Bronchial epithelial cell (primary cell): ENCODE measurements around the gene KCP. TPM values are rescaled to one million over a fixed set of nuclear protein-coding genes. Genes with fewer than 3 reads are reported as not detected.

Experiments used
- DNase-seq: peaks from one replicate; pipeline ENCODE4 v3.0.0-alpha.2; 2010; ENCODE audit warnings: low read depth
- FAIRE-seq: peaks from 2 replicates; lab custom pipeline; 2011; peaks lifted over from hg19 to GRCh38; lab: Jason Lieb, UNC
- H3K27me3 ChIP-seq: 2 replicates; pipeline ENCODE4 v1.5.1; 2011; ENCODE audit warnings: low read length; ENCODE audit not compliant: control insufficient read depth, insufficient read depth
- H3K36me3 ChIP-seq: 2 replicates; pipeline ENCODE4 v1.5.1; 2011; ENCODE audit warnings: low read length; ENCODE audit not compliant: control insufficient read depth, insufficient read depth
- H3K4me3 ChIP-seq: 2 replicates; pipeline ENCODE4 v1.5.1; 2011; ENCODE audit warnings: mild to moderate bottlenecking, low read depth, low read length, control low read depth
- CTCF ChIP-seq: IDR thresholded peaks from 2 replicates; pipeline ENCODE4 v1.5.1; 2011; ENCODE audit warnings: mild to moderate bottlenecking, moderate library complexity, low read length, control low read depth, inconsistent platforms; ENCODE audit not compliant: insufficient read depth, severe bottlenecking
- total RNA-seq: library from RNA; depleted of rRNA; stranded (reverse); fragments of >200 nt; gene quantifications from 2 replicates; pipeline ENCODE4 v1.2.1, GENCODE V29; 2014

KCP gene
- total RNA-seq, 1 donor from 2014 or later: 0.53 TPM

DNA sequence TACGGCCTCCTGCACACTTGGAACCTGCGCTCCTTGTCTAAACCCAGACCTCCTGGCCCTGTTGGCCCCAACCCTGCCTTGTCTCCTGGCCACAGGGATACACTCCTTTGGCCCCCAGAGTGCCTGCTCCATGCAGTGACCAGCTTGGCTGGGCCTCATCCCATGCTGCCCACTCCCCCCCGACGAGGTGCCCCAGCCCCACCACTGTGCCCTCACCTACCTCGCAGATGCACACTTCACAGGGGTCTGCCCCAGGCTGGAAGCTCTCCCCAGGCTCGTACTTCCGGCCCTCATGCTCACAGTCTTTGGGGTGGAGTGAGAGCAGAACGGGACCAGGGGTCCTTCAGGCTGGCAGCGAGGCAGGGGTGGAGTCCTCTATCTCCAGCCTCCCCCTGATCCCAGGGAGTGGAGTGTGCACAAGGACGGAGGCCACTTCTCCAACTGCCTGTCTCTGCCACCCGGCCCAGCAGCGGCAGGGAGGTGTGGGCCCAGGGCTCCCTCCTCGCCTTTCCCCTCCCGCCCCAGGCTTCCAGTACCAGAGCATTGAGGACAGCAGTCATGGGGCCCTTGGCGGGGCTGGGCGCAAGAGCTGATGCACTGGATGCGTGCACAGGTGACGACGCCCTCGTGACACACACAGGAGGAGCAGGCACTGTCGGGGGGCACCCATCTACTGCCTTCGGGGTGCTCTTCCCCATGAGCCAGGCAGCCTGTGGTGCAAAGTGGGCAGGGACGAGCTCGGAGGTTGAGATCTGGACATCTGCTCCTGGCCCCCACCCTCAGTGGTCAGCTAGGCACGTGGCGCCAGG, 25.7 kb downstream of the KCP start:
- Histone ChIP-seq H3K4me3 (no peak overlapping the region), H3K36me3 (no peaks in the 10 kb centered on the region), H3K27me3 (no peaks in the 10 kb centered on the region)
- DNase-seq: no peak
- TF ChIP-seq CTCF: no peak
- FAIRE-seq: no peak

- FAIRE-seq: no peak
- Histone ChIP-seq H3K4me3 (no peak overlapping the region), H3K36me3 (no peaks in the 10 kb centered on the region), H3K27me3 (no peaks in the 10 kb centered on the region)
- TF ChIP-seq CTCF: peak; percentile 86
- DNase-seq: peak; percentile 46
Observed at GRCh38 chr7:128883622-128884448, 26.7 kb downstream of the KCP start.

GRCh38 chr7:128882134-128882533, 28.4 kb downstream of the KCP start:
- no peak for TF ChIP-seq CTCF
- no peak for FAIRE-seq
- H3K27me3 ChIP-seq: no peaks in the 10 kb centered on the region
- no peak for DNase-seq
- no peak overlapping the region for H3K4me3 ChIP-seq
- no peaks in the 10 kb centered on the region for H3K36me3 ChIP-seq

DNA sequence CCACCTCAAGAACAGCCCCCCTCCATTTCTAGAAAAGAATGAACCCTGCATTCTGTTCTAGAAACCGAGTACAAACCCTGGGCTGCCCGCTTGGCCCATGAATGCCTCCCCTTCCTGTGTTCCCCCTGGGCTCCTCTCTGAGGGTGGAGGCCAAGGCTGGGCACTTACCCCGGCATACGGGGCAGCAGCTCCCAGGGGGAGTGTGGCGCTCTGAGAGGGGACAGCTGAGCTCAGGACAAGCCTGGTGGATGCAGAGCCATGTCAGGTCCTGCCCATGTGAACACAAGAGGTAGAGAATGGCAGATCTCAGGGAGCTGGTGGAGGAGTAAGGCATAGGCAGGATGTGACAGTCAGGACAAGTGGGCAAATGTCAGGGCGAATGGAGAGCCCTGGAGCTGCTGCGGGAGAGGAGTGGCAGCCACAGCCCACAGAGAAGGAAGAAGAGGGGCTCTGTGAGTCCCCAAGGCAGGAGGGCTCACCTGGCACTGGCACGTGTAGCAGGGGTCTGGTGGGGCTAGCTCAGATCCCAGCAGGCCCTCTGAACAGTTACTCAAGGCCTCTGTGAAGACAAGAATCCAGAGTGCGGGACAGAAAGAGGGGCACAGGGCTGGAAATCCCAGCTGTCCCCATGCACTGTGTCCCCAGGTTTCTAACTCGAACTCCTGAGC, 28.9 kb downstream of the KCP start:
- FAIRE-seq (no peak), DNase-seq (no peak)
- Histone ChIP-seq H3K27me3 (no peaks in the 10 kb centered on the region), H3K4me3 (no peak overlapping the region), H3K36me3 (no peaks in the 10 kb centered on the region)
- TF ChIP-seq CTCF: no peak

DNA sequence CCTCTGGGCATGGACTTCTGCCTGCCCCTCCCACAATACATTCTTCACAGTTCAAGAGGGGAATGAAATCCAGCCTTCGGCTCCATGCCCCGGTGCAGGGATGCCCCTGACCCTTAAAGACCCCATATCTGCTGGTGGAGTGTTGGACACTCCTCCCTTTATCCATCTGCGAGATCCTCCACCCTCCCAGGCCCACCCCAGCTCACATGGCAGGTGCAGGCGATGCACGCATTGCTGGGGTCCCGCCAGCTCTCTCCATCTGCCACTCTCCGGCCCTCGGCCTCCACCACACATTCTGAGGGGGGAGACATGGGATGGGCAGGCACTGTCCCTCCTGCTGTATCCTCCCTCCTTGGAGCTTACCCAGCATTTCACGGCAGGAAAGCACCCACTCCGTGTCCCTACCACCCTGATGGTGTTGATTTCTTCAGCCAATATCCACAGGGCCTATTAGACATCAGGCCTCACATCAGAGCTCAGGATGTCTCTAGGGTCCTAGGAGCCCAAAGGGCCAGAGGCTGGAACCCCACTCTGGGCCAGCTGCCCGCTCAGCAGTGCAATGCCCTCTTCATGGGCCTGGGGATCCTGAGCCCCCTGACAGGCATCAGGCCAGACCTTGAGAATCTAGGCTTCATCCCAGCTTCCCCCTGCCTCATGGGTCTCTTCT, 29.6 kb downstream of the KCP start:
- DNase-seq: no peak
- Histone ChIP-seq H3K4me3 (no peak overlapping the region), H3K27me3 (no peaks in the 10 kb centered on the region), H3K36me3 (no peaks in the 10 kb centered on the region)
- no peak for TF ChIP-seq CTCF
- no peak for FAIRE-seq
